Astrocyte (in vitro differentiated cells and primary cell): Measurements from ENCODE around the gene PDLIM1. TPM values are rescaled to one million over a fixed set of nuclear protein-coding genes. Genes with fewer than 3 reads are reported as not detected.

Source experiments
- DNase-seq: peaks from one replicate; pipeline ENCODE4 v3.0.0-alpha.2; 2010; ENCODE audit warnings: low read depth
- FAIRE-seq: peaks from 2 replicates; lab custom pipeline; 2011; peaks lifted over from hg19 to GRCh38; lab: Jason Lieb, UNC
- H2AFZ ChIP-seq: 2 replicates; pipeline ENCODE4 v1.6.0; 2012; ENCODE audit warnings: low read depth, low read length, inconsistent platforms
- H3K27ac ChIP-seq: 2 replicates; pipeline ENCODE4 v1.5.1; 2011; ENCODE audit warnings: low read depth, low read length, inconsistent platforms
- H3K27me3 ChIP-seq: 2 replicates; pipeline ENCODE4 v1.6.0; 2011; ENCODE audit warnings: low read length, inconsistent platforms; ENCODE audit not compliant: insufficient read depth
- H3K36me3 ChIP-seq: 2 replicates; pipeline ENCODE4 v1.5.1; 2011; ENCODE audit warnings: low read length, inconsistent platforms; ENCODE audit not compliant: insufficient read depth
- H3K4me1 ChIP-seq: 2 replicates; pipeline ENCODE4 v1.5.1; 2011; ENCODE audit warnings: low read length, inconsistent platforms; ENCODE audit not compliant: insufficient read depth
- H3K4me2 ChIP-seq: 2 replicates; pipeline ENCODE4 v1.6.0; 2012; ENCODE audit warnings: low read length, inconsistent platforms
- H3K4me3 ChIP-seq: 2 replicates; pipeline ENCODE4 v1.5.1; 2011; ENCODE audit warnings: low read depth, mild to moderate bottlenecking, low read length, inconsistent platforms; ENCODE audit not compliant: insufficient read depth
- H3K79me2 ChIP-seq: 2 replicates; pipeline ENCODE4 v1.6.0; 2012; ENCODE audit warnings: mild to moderate bottlenecking, low read length, inconsistent platforms; ENCODE audit not compliant: insufficient read depth
- H3K9ac ChIP-seq: 2 replicates; pipeline ENCODE4 v1.6.0; 2012; ENCODE audit warnings: mild to moderate bottlenecking, low read length, inconsistent platforms
- H3K9me3 ChIP-seq: 2 replicates; pipeline ENCODE4 v1.5.1; 2012; ENCODE audit warnings: low read depth, mild to moderate bottlenecking, low read length, inconsistent platforms; ENCODE audit not compliant: insufficient read depth
- H4K20me1 ChIP-seq: 2 replicates; pipeline ENCODE4 v1.6.0; 2012; ENCODE audit warnings: low read length, inconsistent platforms; ENCODE audit not compliant: insufficient read depth
- H3K27ac Mint-ChIP-seq: one replicate; pipeline ENCODE4 v1.8.0; 2021; ENCODE audit warnings: mild to moderate bottlenecking, mixed read lengths; ENCODE audit not compliant: unreplicated experiment
- H3K27me3 Mint-ChIP-seq: one replicate; pipeline ENCODE4 v1.8.0; 2021; ENCODE audit warnings: low read depth, mixed read lengths; ENCODE audit not compliant: unreplicated experiment
- H3K36me3 Mint-ChIP-seq: one replicate; pipeline ENCODE4 v1.8.0; 2021; ENCODE audit warnings: low read depth, mixed read lengths; ENCODE audit not compliant: unreplicated experiment
- H3K4me1 Mint-ChIP-seq: one replicate; pipeline ENCODE4 v1.8.0; 2021; ENCODE audit warnings: low read depth, mixed read lengths; ENCODE audit not compliant: unreplicated experiment
- H3K4me3 Mint-ChIP-seq: one replicate; pipeline ENCODE4 v1.8.0; 2021; ENCODE audit warnings: mild to moderate bottlenecking, moderate library complexity, mixed read lengths; ENCODE audit not compliant: unreplicated experiment
- H3K9me3 Mint-ChIP-seq: one replicate; pipeline ENCODE4 v1.8.0; 2021; ENCODE audit warnings: mild to moderate bottlenecking, mixed read lengths; ENCODE audit not compliant: unreplicated experiment
- CTCF ChIP-seq: IDR thresholded peaks from 2 replicates; pipeline ENCODE4 v1.5.1; 2011; ENCODE audit warnings: low read depth, mild to moderate bottlenecking, inconsistent platforms, low read length, moderate library complexity; ENCODE audit not compliant: insufficient read depth
- EZH2 ChIP-seq: IDR thresholded peaks from 2 replicates; pipeline ENCODE4 v1.6.1; 2012; ENCODE audit warnings: mild to moderate bottlenecking, low read length, inconsistent platforms; ENCODE audit not compliant: insufficient read depth
- total RNA-seq: library from RNA; stranded (reverse); gene quantifications from 2 replicates; pipeline ENCODE4 v1.2.1, GENCODE V29; 2021

PDLIM1 gene
- total RNA-seq, 1 donor from 2014 or later: 320 TPM

GRCh38 chr10:95291365-95292039 is 699 bp upstream of the PDLIM1 start:
- TF ChIP-seq CTCF (no peak), EZH2 (no peak)
- H4K20me1 ChIP-seq: peaks cover 29% of the 10 kb centered on the region
- Mint-ChIP-seq H3K27me3 (no peaks in the 10 kb centered on the region), H3K27ac (peak overlapping the region; percentile 26), H3K9me3 (no peaks in the 10 kb centered on the region), H3K4me3 (peak overlapping the region; percentile 80), H3K36me3 (peaks cover 4% of the 10 kb centered on the region), H3K4me1 (peaks cover 20% of the 10 kb centered on the region)
- H3K4me2 ChIP-seq: peak overlapping the region; percentile 90
- no peak for FAIRE-seq
- no peak for DNase-seq
- H3K27ac ChIP-seq: no peak overlapping the region
- H3K9me3 ChIP-seq: no peaks in the 10 kb centered on the region
- H3K4me3 ChIP-seq: peak overlapping the region; percentile 63
- H3K4me1 ChIP-seq: peaks cover 24% of the 10 kb centered on the region
- H3K79me2 ChIP-seq: peaks cover 43% of the 10 kb centered on the region
- H3K36me3 ChIP-seq: no peaks in the 10 kb centered on the region
- H3K27me3 ChIP-seq: no peaks in the 10 kb centered on the region
- H2AFZ ChIP-seq: peak overlapping the region; percentile 91
- H3K9ac ChIP-seq: peak overlapping the region; percentile 89

- H3K9me3 Mint-ChIP-seq: no peaks in the 10 kb centered on the region
- Histone ChIP-seq H3K79me2 (peaks cover 57% of the 10 kb centered on the region), H3K4me2 (peak overlapping the region; percentile 90), H3K27ac (peak overlapping the region; percentile 63), H3K9ac (peak overlapping the region; percentile 89), H2AFZ (no peak overlapping the region), H3K9me3 (no peaks in the 10 kb centered on the region), H3K4me1 (peaks cover 17% of the 10 kb centered on the region), H3K27me3 (no peaks in the 10 kb centered on the region), H4K20me1 (peaks cover 41% of the 10 kb centered on the region), H3K36me3 (no peaks in the 10 kb centered on the region), H3K4me3 (peak overlapping the region; percentile 82)
- peak overlapping the region; percentile 100 for H3K4me3 Mint-ChIP-seq
- TF ChIP-seq CTCF: no peak
- no peak for TF ChIP-seq EZH2
- peaks cover 30% of the 10 kb centered on the region for H3K4me1 Mint-ChIP-seq
- H3K27ac Mint-ChIP-seq: peak overlapping the region; percentile 98
- no peak for DNase-seq
- H3K27me3 Mint-ChIP-seq: no peaks in the 10 kb centered on the region
- peaks cover 1% of the 10 kb centered on the region for H3K36me3 Mint-ChIP-seq
- no peak for FAIRE-seq
Observed at GRCh38 chr10:95289921-95290421, 832 bp downstream of the PDLIM1 start.
